Midbrain (tissue), 1 donor: Measurements from ENCODE around the gene SNORC.

Experiments used
- DNase-seq: peaks from one replicate; lab custom pipeline; 2025; lab: John Stamatoyannopoulos, UW

SNORC gene

DNA sequence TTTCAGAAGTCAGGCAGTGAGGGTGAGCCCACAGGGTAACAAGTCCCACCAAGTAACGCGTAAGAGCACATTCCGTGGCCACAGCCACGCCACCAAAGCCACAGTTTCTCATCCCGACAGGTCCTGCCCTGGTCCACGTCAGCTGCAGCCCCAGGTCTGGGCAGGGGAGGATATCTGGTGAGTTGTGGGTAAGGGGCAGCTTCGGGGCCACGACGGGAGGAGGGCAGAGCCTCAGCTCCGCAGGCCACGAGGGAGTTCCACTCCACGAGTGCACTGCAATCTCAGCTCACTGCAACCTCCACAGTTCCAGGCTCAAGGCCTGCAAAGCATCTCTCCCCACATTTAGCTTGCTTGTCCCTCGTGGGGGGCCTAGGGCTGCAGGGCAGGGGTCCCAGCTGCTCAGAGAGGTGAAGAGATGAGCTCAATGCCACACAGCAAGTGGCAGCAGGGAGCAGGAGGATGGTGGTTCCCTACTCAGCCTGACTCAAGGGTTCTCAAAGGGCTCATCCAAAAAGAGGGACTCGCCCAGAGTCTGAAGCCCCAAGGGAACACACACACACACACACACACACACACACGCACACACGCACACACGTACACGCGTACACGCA is 12.5 kb downstream of the SNORC start:
- no peak for DNase-seq

DNA sequence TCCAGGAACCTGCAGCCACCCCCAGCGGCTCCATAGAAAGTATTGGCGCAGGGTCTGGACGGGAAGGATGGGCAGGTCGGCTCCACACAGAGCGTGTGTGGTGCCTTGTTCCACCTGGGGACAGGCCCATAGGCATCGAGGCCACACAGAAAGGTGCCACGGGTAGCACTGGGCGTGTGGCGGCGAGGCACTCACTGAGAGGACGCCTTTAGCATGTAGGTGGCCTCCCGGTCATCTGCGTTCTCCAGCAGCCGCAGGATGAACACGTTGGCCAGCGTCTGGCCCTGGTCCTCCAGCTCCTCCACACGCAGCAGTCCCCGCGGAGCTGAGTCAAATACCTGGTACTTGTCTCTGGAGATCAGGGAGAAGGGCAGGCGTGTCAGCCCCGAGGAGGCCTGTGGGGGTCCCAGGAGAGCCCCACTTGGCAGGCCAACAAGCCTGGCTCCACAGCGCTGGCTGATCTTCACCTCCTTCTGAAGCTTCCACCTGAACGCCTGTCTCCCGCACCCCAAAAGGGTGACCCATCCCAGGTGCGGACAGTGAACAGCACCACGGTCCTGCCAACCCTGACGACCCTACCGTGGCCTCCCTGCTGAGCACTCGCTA is 13.2 kb downstream of the SNORC start:
- DNase-seq = no peak

DNA sequence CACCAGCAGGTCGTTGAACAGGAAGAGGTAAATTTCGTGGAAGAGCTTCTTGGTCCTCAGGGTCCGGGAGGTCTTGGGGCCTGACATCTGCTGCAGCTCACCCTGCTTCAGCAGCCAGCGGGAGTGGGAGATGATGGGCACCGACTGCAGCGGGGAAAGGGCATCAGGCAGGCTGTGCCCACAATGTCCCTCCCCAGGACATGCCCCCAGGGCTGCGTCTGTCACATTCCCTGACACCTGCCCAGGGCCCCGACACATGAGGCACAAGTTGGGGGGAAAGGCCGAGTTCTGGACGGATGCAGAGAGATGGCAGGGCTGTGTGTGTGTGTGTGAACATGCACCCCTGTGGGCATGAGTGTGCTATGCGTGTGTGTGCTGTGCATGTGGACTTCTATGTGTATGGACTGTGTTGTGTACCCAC is 13.9 kb downstream of the SNORC start:
- no peak for DNase-seq

DNA sequence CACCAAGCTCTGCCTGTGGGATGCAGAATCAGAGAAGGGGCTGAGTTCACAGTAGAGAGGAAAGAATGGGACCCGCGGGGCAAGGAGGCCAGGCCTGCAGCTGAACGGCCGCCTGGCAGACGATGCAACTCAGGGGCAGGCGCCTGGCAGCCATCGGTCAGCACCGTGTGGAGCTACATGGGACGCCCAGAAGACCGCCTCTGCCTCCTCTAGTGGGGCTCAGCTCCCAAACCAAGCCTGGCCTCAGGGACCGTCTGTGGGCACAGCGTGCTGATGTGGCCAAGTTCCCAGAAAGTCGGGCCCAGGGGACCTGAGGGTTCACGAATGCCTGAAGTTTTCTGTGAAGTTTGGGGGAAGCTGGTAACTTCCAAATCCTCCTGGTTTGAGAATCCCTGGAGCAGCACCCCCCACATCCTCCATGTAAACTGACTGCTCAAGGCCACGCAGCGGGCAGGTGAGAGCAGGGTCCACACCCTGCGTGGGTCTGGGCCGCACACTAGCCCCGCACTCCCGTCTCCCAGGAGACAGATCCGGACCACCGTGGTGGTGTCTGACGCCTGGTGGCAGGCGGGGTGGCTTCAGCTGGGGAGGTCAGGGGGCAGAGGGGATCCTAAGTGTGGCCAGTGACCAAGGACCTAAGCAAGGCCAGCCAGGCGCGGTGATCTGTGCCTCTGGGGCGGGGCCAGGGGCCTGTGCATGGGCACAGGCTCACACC is 14.6 kb downstream of the SNORC start:
- DNase-seq = no peak

DNA sequence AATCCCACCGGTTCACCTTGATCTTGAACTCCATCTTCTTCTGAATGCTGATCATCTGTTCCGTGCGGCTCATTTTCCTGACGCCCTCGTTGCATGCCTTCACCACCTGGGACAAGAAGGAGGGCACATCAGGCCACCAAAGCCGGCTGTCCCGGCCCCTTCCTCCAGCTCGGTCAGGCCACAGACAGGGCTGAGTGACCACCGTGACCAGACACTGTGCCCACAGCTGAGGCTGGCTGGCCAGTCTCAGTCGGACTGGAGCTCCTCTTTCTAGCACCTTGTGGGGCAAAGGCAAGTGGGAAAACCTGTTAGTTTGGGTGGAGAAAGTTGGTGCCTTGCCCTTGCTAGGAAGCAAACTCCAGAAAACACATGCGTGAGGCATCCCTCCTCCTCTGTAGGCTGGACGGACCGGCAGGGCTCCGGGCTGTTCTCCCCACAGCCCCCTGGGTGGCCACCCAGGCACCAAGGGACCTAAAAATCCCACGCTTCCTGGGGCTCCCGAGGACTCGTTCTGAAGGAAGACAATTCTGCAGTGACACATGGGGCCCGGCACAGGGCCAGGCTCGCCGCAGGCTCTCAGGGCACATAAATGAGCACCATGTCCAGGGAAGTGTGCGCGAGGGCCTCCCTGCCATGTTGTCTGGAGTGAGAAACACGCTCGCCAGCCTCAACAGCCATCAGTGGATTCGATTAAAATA is 15.3 kb downstream of the SNORC start:
- no peak for DNase-seq

DNA sequence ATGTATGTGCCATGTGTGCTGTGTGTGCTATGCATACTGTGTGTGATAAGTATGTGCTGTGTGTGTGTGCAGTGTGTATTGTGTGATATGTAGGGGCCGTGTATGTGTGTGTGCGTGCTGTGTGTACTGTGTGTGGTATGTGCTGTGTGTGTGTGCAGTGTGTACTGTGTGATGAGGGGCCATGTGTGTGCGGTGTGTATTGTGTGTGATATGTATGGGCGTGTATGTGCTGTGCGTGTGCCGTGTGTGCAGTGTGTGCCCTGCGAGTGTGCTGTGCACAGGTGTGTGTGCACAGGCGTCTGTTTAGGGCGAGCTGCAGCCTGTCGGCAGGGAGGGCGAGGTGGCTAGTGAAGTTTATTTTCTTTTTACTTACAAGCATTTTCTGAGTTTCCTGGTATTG is 16.1 kb downstream of the SNORC start:
- no peak for DNase-seq

DNA sequence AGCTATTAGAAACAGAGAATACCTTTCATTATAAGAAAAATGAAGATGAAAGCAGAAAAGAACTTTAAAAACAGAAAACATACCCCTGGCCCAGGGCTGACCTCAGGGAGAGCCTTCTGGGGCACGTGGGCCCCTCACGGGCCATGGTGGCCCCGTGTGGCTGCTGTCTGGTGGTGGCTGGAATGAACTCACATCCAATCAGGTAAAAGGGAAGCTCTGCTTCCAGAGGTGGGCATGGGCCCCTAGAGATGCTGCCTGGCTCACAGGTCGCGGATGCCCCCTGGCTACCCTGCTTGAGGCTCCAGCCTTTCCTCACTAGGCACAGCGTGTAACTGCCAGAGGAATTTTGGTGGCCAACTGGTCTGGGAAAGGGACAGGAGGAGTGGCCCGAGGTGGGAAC is 16.6 kb downstream of the SNORC start:
- no peak for DNase-seq

DNA sequence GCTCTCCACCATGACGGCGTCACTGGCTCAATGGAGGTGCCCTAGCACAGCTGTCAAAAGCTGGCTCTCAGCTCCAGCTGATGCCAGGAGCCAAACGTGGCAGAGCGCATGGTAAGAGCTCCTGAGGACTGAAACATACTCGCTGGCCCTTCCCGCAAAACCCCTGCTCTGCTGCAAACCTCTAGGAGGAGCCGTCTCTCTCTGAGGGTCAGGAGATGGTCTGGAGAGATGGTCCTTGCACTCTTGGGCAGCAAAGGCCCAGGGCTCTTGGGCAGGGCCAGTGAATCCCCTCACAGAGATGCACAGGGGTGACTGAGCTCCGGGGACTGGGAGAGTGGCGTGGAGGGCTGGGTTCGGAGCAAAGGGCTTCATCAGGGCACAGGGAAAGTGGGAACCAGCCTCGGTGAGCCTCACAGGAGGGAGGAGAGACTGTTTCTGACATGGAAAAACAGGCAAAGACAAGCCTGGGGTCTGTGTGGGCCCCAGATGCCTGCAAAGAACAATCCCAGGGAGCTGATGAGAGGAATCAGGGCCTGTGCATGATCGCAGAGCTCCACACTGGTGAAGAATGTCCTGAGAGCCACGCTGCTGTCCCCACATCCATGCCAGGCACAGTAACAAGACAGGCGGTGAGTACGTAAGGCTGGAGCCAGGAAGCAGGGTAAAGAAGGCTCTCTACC is 17.2 kb downstream of the SNORC start:
- no peak for DNase-seq

DNA sequence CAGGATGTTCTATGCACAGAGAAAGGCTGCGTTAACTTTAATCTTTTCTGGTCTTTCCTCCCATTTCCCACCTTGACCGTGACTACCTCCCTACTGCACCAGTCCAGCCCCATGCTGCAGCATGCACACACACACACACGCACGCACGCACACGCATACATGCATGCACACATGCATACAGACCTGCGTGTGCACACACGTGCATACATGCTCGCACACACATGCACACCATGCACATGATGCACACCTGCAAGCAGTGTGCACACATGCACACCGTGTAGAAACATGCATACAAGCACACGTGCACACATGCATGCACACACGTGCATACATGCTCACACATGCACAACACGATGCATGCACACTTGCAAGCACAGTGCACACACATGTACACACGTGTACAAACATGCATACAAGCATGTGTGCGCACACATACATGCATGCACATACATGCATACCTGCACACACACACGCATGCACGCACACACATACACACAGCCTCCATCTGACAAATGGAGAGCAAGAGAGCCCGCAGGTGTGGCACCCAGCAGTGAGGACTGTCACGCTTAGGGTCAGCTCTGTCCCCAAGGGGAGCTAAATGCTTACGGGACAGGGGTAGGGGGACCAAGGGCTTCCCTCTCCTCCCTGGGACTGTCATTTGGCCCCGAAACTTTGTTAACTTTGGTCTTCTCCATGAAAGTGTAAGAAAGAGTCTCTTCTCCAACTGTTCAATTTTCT is 18.2 kb downstream of the SNORC start:
- DNase-seq = no peak

DNA sequence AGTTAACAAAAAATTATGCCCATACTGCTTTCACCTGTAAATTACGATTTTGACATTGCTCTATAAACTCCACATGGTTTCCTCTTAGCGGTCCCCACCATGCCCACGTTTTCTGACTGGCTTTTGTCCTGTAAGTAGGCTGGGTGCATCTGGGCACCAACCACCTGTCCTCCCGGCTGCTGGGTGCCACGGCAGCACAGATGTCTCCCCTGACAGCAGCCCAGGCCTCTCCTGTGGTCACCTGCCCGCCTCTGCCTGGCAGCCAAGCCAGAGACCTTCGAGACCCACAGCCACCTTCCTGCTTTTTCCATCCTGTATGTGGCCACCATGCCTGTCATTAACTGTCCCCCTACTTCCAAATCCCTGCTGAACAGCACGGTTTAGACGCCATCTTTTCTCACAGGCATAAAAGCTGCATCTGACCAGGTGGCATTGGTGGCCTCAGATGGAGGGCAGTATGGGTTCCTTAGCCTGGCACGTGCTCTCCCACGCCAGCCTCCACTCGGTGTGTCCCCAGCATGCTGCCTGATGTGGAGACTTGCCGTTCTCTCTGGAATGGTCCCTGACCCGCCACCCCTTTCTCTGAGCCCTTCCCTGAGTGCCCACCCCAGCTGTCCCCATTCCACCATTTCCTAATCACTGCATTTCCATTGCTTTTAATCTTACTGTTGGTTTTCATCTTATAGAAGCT is 18.9 kb downstream of the SNORC start:
- DNase-seq = no peak

DNA sequence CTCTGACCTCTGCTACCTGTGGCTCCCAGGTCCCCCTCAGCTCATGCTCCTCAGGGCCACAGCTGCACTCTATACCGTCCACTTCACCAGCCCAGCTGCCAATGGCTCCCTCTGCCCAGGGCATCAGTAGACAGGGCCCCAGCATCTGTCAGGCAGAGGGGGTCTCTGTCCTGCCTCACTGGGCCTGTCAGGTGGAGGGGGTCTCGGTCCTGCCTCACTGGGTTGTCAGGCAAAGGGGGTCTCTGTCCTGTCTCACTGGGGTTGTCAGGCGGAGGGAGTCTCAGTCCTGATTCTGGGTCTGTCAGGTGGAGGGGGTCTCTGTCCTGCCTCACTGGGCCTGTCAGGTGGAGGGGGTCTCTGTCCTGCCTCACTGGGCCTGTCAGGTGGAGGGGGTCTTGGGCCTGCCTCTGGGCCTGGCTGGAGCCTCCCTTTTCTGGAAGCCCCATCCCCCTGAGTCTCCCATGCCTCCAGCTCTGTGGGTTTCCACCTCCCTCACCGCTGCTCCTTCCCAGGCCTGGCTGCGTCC is 19.9 kb downstream of the SNORC start:
- DNase-seq = no peak

DNA sequence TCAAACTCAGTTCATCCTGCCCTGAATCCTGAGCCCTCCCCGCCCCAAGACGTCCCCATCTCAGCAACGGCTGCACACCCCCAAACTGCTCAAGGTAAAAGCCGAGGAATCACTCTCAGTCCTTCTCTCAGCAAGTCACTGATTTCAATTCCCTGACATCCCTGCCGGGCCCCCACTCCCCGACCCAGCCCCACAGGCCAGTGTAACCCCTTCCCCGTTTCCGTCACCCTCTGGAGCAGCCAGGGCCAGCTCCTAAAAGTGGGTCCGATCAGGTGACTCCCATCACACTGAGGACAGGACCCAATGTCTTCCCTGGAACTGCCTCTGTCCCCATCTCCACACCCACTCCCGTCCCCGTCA is 20.5 kb downstream of the SNORC start:
- DNase-seq = no peak

DNA sequence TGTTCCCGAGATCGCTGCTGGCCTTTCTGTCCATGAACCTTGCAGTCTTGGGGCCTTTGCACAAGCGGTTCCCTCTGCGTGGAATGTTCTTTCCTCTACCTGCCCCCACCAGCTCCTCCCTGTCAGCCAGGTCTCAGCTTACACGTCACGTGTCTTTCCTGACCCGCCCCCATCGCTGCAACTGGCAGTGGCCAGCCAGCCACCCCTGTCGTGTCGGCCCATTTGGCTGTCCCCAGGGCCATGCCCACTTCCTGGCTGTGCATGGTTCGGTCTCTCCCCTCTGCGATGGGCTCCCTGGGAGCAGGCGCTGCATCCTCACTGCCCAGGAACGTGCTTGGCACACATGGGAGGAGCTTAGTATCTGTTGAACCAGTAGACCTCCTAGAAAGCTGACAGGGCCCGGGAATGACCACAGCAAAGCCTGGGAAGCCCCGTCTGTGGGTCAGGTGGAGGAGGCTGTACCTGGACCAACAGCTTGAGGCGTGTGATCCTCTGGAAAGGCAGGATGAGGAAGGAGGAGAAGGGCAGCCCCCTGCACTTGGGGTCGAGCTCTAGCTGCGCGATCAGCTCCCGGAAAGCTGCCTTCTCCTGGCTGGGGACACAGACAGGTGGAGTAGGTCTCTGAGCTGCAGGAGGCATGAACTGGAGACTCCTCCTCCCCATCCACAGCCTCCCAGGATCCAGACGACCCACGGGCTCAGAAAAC is 21.0 kb downstream of the SNORC start:
- DNase-seq = no peak

DNA sequence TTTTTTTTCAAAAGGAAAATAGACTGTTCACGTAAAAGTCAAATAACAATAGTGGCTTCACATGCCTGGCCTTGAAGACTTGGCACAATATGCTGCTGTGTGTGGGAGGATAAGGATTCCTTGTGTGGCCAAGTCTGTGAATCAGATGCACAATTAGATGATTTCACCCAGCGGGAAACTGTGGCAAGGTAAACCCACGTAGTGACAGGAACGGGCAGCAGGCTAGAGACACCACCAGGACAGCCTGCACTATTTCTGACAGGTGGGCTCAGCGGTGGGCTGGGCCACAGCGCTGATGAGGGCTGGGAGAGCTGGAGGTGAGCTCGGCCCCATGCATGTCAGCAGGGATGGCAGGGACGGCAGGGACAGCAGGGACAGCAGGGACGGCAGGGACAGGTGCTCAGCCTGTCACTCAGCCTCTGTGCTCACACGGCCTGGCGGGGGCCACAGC is 21.6 kb downstream of the SNORC start:
- DNase-seq = no peak

DNA sequence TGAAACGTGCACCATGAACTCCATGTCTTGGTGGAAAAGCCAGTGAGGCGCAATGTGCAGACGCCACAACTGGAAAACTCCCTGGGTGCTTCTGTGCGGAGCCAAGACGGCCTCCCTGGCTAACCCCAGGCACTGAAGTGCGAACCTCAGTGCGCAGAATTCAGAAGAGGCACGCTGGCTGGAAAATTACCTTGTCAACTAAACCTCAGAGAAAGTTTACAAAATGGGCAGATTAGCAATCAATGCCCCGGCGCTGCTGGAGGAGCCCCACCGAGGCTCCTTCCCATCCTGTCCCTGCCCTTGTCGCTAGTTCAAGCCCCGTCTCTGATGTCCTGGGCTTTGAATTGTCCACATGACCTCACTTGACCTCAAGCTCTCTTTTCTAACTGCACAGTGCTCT is 22.2 kb downstream of the SNORC start:
- no peak for DNase-seq

DNA sequence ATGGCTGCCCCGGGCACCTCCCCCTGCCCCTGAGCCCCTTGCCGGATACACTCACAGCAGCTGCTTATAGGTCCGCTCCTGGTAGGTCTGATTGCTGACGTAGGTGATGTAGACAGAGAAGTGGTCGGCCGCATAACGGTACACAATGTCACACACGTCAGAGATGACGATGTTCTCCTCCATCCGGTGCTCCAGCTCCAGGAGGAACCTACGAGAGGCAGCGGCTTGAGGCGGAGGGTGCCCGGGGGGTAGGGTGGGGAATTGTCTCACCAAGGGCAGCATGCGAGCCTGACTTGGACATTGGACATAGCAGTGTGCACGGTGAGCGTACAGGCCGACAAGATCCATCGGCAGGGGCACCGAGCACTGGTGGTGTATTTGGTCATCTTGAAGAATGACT is 22.8 kb downstream of the SNORC start:
- DNase-seq = no peak

DNA sequence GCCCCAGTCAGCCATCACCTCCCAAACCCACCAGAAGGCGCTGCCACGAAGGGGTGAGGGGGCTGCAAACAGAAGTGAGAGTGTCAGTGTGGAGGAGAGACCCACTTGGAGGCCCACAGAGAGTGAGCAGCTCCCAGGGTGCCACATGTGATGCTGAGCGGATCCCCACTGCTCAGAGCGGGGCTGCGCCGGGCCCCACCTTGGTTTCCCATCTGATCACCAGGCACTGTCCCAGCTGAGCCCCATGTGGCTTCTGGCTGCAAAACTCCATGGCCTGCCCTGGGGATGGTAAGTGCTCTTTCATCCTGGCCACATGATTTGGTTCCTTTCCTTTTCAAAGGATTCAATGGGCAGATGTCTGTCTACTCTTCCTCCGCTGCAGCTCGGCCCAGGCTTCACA is 23.8 kb downstream of the SNORC start:
- DNase-seq = no peak

DNA sequence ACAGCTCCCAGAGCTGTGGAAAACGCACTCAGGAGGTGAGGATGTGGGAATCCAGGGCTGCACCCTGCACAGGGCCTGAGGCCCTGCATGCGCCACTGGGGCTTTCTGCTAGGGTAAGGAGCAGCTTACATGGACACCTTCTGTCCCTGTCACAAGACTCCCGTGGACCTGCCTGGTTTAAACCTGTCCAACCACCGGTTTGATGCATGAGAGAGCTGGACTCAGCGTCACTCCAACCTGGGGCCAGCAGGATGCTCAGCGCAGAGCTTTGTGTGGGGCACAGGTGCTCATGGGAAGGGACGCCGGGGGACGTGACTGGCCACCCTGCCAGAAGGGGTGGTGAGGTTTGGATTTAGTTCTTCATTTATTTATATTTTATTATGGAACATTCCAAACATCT is 24.2 kb downstream of the SNORC start:
- no peak for DNase-seq

DNA sequence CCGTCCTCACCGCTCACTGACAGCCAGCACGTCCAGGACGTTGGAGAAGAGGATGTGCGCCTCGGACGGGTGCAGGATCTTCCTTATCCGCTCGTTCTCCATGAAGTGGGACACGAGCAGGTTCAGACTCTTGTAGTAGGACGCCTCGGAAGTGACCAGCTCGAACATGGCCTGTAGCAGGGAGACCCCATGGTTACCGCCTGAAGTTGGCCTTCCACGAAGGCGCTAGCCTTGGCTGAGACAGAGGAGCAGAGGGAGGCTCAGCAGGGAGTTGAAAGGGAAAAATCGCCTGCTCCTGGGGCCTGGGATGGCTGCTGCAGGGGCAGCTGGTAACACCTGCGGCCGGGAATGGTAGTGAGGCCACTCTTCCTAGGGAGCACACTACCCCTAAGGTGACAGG is 24.7 kb downstream of the SNORC start:
- no peak for DNase-seq

DNA sequence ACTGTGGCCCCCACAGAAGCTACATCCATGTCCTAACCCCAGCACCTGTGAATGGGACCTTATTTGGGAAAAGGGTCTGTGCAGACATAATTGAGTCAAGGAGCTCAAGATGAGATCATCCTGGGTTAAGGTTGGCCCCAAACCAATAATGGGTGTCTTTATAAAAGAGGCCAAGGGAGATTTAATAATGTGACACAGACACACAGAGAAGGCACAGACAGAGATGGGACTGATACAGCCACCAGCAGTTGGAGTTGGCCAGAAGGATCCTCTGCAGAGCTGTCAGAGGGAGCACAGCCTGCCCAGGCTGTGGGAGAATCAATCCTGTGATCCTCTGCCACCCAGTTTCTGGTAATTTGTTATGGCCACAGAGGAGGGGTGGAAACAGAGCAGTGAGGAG is 26.0 kb downstream of the SNORC start:
- DNase-seq = no peak
